H9 (cell line): ENCODE results near the gene LDLRAD4. TPM values are rescaled to one million over a fixed set of nuclear protein-coding genes. Genes with fewer than 3 reads are reported as not detected.

ENCODE experiments used
- DNase-seq: peaks from one replicate; pipeline ENCODE4 v3.0.0-alpha.2; 2017
- H2AFZ ChIP-seq: one replicate; pipeline ENCODE4 v1.6.1; 2013; ENCODE audit warnings: mild to moderate bottlenecking, low read length, control low read depth, moderate library complexity
- H2AK5ac ChIP-seq: 2 replicates; pipeline ENCODE4 v1.6.1; 2013; ENCODE audit warnings: low read length, control low read depth, mixed read lengths; ENCODE audit not compliant: insufficient read length
- H2BK120ac ChIP-seq: one replicate; pipeline ENCODE4 v1.6.1; 2013; ENCODE audit warnings: low read depth, mild to moderate bottlenecking, low read length, control low read depth, inconsistent platforms; ENCODE audit not compliant: poor library complexity, severe bottlenecking
- H2BK12ac ChIP-seq: 2 replicates; pipeline ENCODE4 v1.6.1; 2013; ENCODE audit warnings: low read length, control low read depth, mixed read lengths, low read depth; ENCODE audit not compliant: insufficient read length
- H2BK15ac ChIP-seq: 2 replicates; pipeline ENCODE4 v1.6.1; 2013; ENCODE audit warnings: low read depth, low read length, control low read depth
- H2BK20ac ChIP-seq: one replicate; pipeline ENCODE4 v1.6.1; 2013; ENCODE audit warnings: low read depth, mild to moderate bottlenecking, low read length, control low read depth, inconsistent platforms; ENCODE audit not compliant: poor library complexity, severe bottlenecking
- H2BK5ac ChIP-seq: 2 replicates; pipeline ENCODE4 v1.6.1; 2013; ENCODE audit warnings: low read length, control low read depth, mixed read lengths; ENCODE audit not compliant: insufficient read length
- H3K14ac ChIP-seq: 2 replicates; pipeline ENCODE4 v1.6.1; 2013; ENCODE audit warnings: low read length, control low read depth; ENCODE audit not compliant: insufficient read depth
- H3K18ac ChIP-seq: 2 replicates; pipeline ENCODE4 v1.6.1; 2013; ENCODE audit warnings: low read depth, mild to moderate bottlenecking, mixed read lengths, low read length, control low read depth; ENCODE audit not compliant: insufficient read length
- H3K23ac ChIP-seq: 2 replicates; pipeline ENCODE4 v1.6.1; 2013; ENCODE audit warnings: low read length, control low read depth, mixed read lengths, low read depth; ENCODE audit not compliant: insufficient read length
- H3K23me2 ChIP-seq: 2 replicates; pipeline ENCODE4 v1.6.1; 2013; ENCODE audit warnings: low read depth, mild to moderate bottlenecking, mixed read lengths, low read length, control low read depth; ENCODE audit not compliant: insufficient read length, poor library complexity, severe bottlenecking
- H3K27ac ChIP-seq: 2 replicates; pipeline ENCODE4 v1.5.1; 2013; ENCODE audit warnings: low read length, control low read depth, mixed read lengths, low read depth; ENCODE audit not compliant: insufficient read length
- H3K27me3 ChIP-seq: 2 replicates; pipeline ENCODE4 v1.6.1; 2013; ENCODE audit warnings: low read length, control low read depth, inconsistent platforms; ENCODE audit not compliant: insufficient read depth
- H3K4ac ChIP-seq: 2 replicates; pipeline ENCODE4 v1.6.1; 2013; ENCODE audit warnings: low read depth, mild to moderate bottlenecking, control low read depth, inconsistent platforms, low read length, moderate library complexity
- H3K4me1 ChIP-seq: 2 replicates; pipeline ENCODE4 v1.6.1; 2013; ENCODE audit warnings: low read length, control low read depth, inconsistent platforms; ENCODE audit not compliant: insufficient read depth
- H3K4me2 ChIP-seq: 2 replicates; pipeline ENCODE4 v1.6.1; 2013; ENCODE audit warnings: low read length, control low read depth, mixed read lengths; ENCODE audit not compliant: insufficient read length, insufficient read depth
- H3K56ac ChIP-seq: 2 replicates; pipeline ENCODE4 v1.6.1; 2013; ENCODE audit warnings: low read depth, mild to moderate bottlenecking, mixed read lengths, low read length, control low read depth; ENCODE audit not compliant: insufficient read length
- H3K79me1 ChIP-seq: 2 replicates; pipeline ENCODE4 v1.6.1; 2013; ENCODE audit warnings: low read depth, mild to moderate bottlenecking, moderate library complexity, low read length, control low read depth, inconsistent platforms; ENCODE audit not compliant: insufficient read depth, poor library complexity, severe bottlenecking
- H3K79me2 ChIP-seq: 2 replicates; pipeline ENCODE4 v1.6.1; 2013; ENCODE audit warnings: low read length, control low read depth, inconsistent platforms; ENCODE audit not compliant: insufficient read depth
- H3K9ac ChIP-seq: 2 replicates; pipeline ENCODE4 v1.6.1; 2013; ENCODE audit warnings: low read length, control low read depth, mixed read lengths; ENCODE audit not compliant: insufficient read length; ENCODE audit errors: extremely low read depth
- H3K9me3 ChIP-seq: one replicate; pipeline ENCODE4 v1.6.1; 2013; ENCODE audit warnings: low read depth, low read length, inconsistent platforms; ENCODE audit not compliant: control insufficient read depth
- H3T11ph ChIP-seq: one replicate; pipeline ENCODE4 v1.6.1; 2013; ENCODE audit warnings: mild to moderate bottlenecking, low read length, control low read depth, inconsistent platforms
- H4K20me1 ChIP-seq: one replicate; pipeline ENCODE4 v1.6.1; 2013; ENCODE audit not compliant: control insufficient read depth, insufficient read length, insufficient read depth
- H4K5ac ChIP-seq: 2 replicates; pipeline ENCODE4 v1.6.1; 2013; ENCODE audit warnings: low read depth, mild to moderate bottlenecking, mixed read lengths, low read length, control low read depth; ENCODE audit not compliant: insufficient read length
- H4K8ac ChIP-seq: replicated peaks from 2 replicates; pipeline ENCODE4 v1.6.1; 2013; ENCODE audit warnings: low read length, control low read depth, mixed read lengths, low read depth; ENCODE audit not compliant: insufficient read length
- H4K91ac ChIP-seq: 2 replicates; pipeline ENCODE4 v1.6.1; 2013; ENCODE audit warnings: low read depth, mild to moderate bottlenecking, moderate library complexity, mixed read lengths, low read length, control low read depth; ENCODE audit not compliant: insufficient read length
- H3K27ac Mint-ChIP-seq, 3 experiments: 2 replicates in 2 of 3; 3 replicates in 1 of 3; pipeline ENCODE4 v1.8.0; 2020 to 2021; ENCODE audit warnings: mixed read lengths in 3 of 3, mild to moderate bottlenecking in 1 of 3, moderate library complexity in 1 of 3
- H3K27me3 Mint-ChIP-seq: 2 replicates; pipeline ENCODE4 v1.8.0; 2021; ENCODE audit warnings: low read depth, mild to moderate bottlenecking, moderate library complexity, mixed read lengths
- H3K36me3 Mint-ChIP-seq, 3 experiments: 2 replicates in 2 of 3; 3 replicates in 1 of 3; pipeline ENCODE4 v1.8.0; 2020 to 2021; ENCODE audit warnings: low read depth in 3 of 3, mixed read lengths in 3 of 3; ENCODE audit not compliant: insufficient read depth in 1 of 3
- H3K4me1 Mint-ChIP-seq, 2 experiments: 2 replicates each; pipeline ENCODE4 v1.8.0; 2020; ENCODE audit warnings: mixed read lengths in 2 of 2
- H3K4me3 Mint-ChIP-seq, 2 experiments: 2 replicates in 1 of 2; 3 replicates in 1 of 2; pipeline ENCODE4 v1.8.0; 2020 to 2021; ENCODE audit warnings: mild to moderate bottlenecking in 2 of 2, mixed read lengths in 2 of 2, moderate library complexity in 1 of 2
- H3K9me3 Mint-ChIP-seq, 2 experiments: 2 replicates in 1 of 2; 3 replicates in 1 of 2; pipeline ENCODE4 v1.8.0; 2020; ENCODE audit warnings: mild to moderate bottlenecking in 2 of 2, mixed read lengths in 2 of 2, moderate library complexity in 1 of 2
- WGBS: extraction: QIAGEN DNeasy Blood & Tissue Kit; methylation state at CpG from one replicate; pipeline ENCODE4 v1.1.7; 2013; ENCODE audit warnings: missing lambda C conversion rate, low lambda C conversion rate, mixed read lengths; ENCODE audit not compliant: insufficient read length; ENCODE audit errors: extremely low coverage; 5-methylcytosine and 5-hydroxymethylcytosine counted together
- total RNA-seq: library from RNA; stranded (reverse); gene quantifications from 2 replicates; pipeline ENCODE4 v1.2.1, GENCODE V29; 2021
- TF ChIP-seq, protein P1 (sequence below): fragments of 200-600 bp; sonication (generic); conservative IDR thresholded peaks from 3 replicates; pipeline ENCODE4 v1.8.0; 2021; ENCODE audit warnings: antibody characterized with exemption, mild to moderate bottlenecking

Gene LDLRAD4
- total RNA-seq, 1 experiment from 2014 or later = 3.9 TPM

DNA sequence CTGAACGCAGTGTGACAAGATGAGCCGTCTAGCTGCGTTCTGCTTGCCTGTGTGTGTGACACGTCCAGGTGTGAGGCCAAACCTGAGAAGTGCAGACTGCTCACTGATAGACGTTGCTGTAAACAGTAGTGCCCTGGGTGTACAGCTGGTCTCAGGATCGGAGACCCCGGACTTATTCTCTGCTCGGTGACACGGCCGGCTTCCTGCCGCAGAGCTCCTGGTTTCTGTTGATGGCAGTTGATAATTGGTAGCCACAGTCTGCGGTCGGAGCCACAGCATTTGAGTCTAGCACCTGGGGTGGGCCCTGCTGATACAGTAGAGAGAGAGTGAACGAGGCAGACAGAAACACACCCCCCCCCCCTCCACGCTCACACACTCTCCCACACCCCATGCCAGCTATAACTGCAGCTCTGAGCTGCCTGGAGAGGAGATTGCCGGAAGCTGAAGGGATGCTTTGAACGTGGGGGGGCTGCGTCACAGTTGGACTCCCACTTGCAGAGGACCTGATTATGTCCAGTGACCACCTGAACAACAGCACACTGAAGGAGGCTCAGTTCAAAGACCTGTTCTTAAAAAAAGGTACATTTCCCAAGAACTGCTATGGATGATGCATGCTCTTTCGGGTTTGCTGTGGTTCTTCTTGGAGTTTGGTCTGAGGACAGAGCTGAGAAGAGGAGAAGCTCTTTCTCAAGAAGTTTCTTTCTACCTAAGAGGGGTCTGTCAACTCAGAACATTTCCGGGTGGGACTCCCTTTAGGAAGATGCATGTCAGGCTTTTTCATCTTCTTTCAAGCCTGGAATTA lies 393.8 kb downstream of the LDLRAD4 start:
- Histone ChIP-seq H3K79me1 (no peaks in the 10 kb centered on the region), H2BK20ac (no peak overlapping the region), H3K23ac (no peak overlapping the region), H3K27me3 (no peaks in the 10 kb centered on the region; the same call in 1 of the 2 replicates), H3K27ac (no peak overlapping the region), H3K9ac (no peak overlapping the region), H3K4me2 (peak overlapping the region; percentile 22), H2BK12ac (no peak overlapping the region), H2AFZ (no peak overlapping the region), H3K9me3 (no peaks in the 10 kb centered on the region), H2BK15ac (no peak overlapping the region), H3K4me1 (no peaks in the 10 kb centered on the region), H2BK120ac (no peak overlapping the region), H4K8ac (no peak overlapping the region), H4K91ac (no peak overlapping the region), H3K23me2 (no peaks in the 10 kb centered on the region), H2AK5ac (no peak overlapping the region), H4K20me1 (no peaks in the 10 kb centered on the region), H3T11ph (no peak overlapping the region), H4K5ac (no peak overlapping the region), H3K4ac (no peak overlapping the region), H3K18ac (peak overlapping the region; percentile 24), H3K14ac (peak overlapping the region; percentile 22; the same call in 1 of the 2 replicates), H3K56ac (no peak overlapping the region), H2BK5ac (no peak overlapping the region), H3K79me2 (no peaks in the 10 kb centered on the region)
- no CpG with 5 or more reads among the region's 20 CpGs for WGBS
- TF ChIP-seq, protein P1, sequence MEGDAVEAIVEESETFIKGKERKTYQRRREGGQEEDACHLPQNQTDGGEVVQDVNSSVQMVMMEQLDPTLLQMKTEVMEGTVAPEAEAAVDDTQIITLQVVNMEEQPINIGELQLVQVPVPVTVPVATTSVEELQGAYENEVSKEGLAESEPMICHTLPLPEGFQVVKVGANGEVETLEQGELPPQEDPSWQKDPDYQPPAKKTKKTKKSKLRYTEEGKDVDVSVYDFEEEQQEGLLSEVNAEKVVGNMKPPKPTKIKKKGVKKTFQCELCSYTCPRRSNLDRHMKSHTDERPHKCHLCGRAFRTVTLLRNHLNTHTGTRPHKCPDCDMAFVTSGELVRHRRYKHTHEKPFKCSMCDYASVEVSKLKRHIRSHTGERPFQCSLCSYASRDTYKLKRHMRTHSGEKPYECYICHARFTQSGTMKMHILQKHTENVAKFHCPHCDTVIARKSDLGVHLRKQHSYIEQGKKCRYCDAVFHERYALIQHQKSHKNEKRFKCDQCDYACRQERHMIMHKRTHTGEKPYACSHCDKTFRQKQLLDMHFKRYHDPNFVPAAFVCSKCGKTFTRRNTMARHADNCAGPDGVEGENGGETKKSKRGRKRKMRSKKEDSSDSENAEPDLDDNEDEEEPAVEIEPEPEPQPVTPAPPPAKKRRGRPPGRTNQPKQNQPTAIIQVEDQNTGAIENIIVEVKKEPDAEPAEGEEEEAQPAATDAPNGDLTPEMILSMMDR = no peak
- no peak for DNase-seq
- Mint-ChIP-seq H3K27me3 (peaks cover 16% of the 10 kb centered on the region), H3K4me3 (peak overlapping the region in 1 of 2 experiments; percentile 72; a peak in 2 of 5 replicates), H3K27ac (no peak overlapping the region), H3K36me3 (no peaks in the 10 kb centered on the region), H3K9me3 (no peaks in the 10 kb centered on the region), H3K4me1 (peaks cover 17 to 22% of the 10 kb centered on the region in 2 experiments)
